GM12878 (cell line): ENCODE data around the gene DNAAF3. TPM values are rescaled to one million over a fixed set of nuclear protein-coding genes. Genes with fewer than 3 reads are reported as not detected.

Source experiments
- ATAC-seq: fragments of 200-7000 bp; cut with Tn5 transposase; 3 replicates; pipeline ENCODE4 v1.9.1; 2020; ENCODE audit warnings: mild to moderate bottlenecking, moderate library complexity
- BruUV-seq: library from RNA; stranded (reverse); fragments of 400-500 nt; replicated peaks from 2 replicates; lab custom pipeline; 2021; lab: Mats Ljungman, UMichigan
- CTCF ChIA-PET: fragments of 300-600 bp; sonication (Branson Sonifier 250); formaldehyde crosslinking; extraction: SDS; loops from one replicate; lab custom pipeline; 2021; ENCODE audit warnings: inconsistent platforms; lab: Yijun Ruan, JAX
- POLR2A ChIA-PET: fragments of 350-600 bp; formaldehyde crosslinking; extraction: SDS; loops from one replicate; lab custom pipeline; 2021; ENCODE audit warnings: inconsistent platforms; lab: Charles Lee
- RAD21 ChIA-PET: fragments of 300-600 bp; sonication (Branson Sonifier 250); formaldehyde crosslinking; loops from one replicate; lab custom pipeline; 2023; ENCODE audit warnings: antibody characterized with exemption; ENCODE audit not compliant: unreplicated experiment; lab: Charles Lee
- SMC1A ChIA-PET: fragments of 300-600 bp; sonication (Branson Sonifier 250); formaldehyde crosslinking; loops from one replicate; lab custom pipeline; 2023; ENCODE audit not compliant: unreplicated experiment, uncharacterized antibody; lab: Charles Lee
- DNase-seq: peaks from one replicate; pipeline ENCODE4 v3.0.0-alpha.2; 2011; ENCODE audit warnings: low read depth, low spot score
- FAIRE-seq: peaks from 3 replicates; lab custom pipeline; 2011; peaks lifted over from hg19 to GRCh38; lab: Jason Lieb, UNC
- H2AFZ ChIP-seq: 2 replicates; pipeline ENCODE4 v1.6.0; 2011; ENCODE audit warnings: low read depth, low read length, control low read depth; ENCODE audit not compliant: control insufficient read depth
- H3K27ac ChIP-seq: 2 replicates; pipeline ENCODE4 v1.5.1; 2011; ENCODE audit warnings: control low read depth; ENCODE audit not compliant: control insufficient read depth, insufficient read depth
- H3K27me3 ChIP-seq, 2 experiments: replicated peaks in 1 of 2; 2 replicates each; pipeline versions ENCODE4 v1.6.0 to v1.6.1; 2011; ENCODE audit warnings: low read length in 1 of 2; ENCODE audit not compliant: control insufficient read depth in 2 of 2, insufficient read depth in 2 of 2
- H3K36me3 ChIP-seq, 2 experiments: 2 replicates each; pipeline ENCODE4 v1.5.1; 2011; ENCODE audit warnings: low read length in 1 of 2; ENCODE audit not compliant: control insufficient read depth in 2 of 2, insufficient read depth in 2 of 2
- H3K4me1 ChIP-seq: 2 replicates; pipeline ENCODE4 v1.6.1; 2011; ENCODE audit warnings: mild to moderate bottlenecking, low read length, moderate library complexity, mixed read lengths; ENCODE audit not compliant: control insufficient read depth, insufficient read depth
- H3K4me2 ChIP-seq: 2 replicates; pipeline ENCODE4 v1.6.0; 2011; ENCODE audit warnings: control low read depth; ENCODE audit not compliant: control insufficient read depth, insufficient read depth
- H3K4me3 ChIP-seq: fragments of 200-600 bp; sonication (generic); 2 replicates; pipeline ENCODE4 v1.5.1; 2016
- H3K79me2 ChIP-seq: 2 replicates; pipeline ENCODE4 v1.6.0; 2011; ENCODE audit warnings: low read length; ENCODE audit not compliant: control insufficient read depth, insufficient read depth
- H3K9ac ChIP-seq: 2 replicates; pipeline ENCODE4 v1.8.0; 2011; ENCODE audit warnings: low read length, control low read depth, mixed read lengths; ENCODE audit not compliant: control insufficient read depth, insufficient read depth
- H3K9me3 ChIP-seq: replicated peaks from 3 replicates; pipeline ENCODE4 v1.5.1; 2011; ENCODE audit warnings: mild to moderate bottlenecking, low read length; ENCODE audit not compliant: control insufficient read depth, insufficient read depth
- H4K20me1 ChIP-seq: 2 replicates; pipeline ENCODE4 v1.6.0; 2011; ENCODE audit not compliant: control insufficient read depth, insufficient read depth
- ASH2L ChIP-seq: fragments of 300-600, 200-600 bp; sonication (generic); IDR thresholded peaks from 2 replicates; pipeline ENCODE4 v1.6.1; 2017; ENCODE audit warnings: low read depth, mild to moderate bottlenecking, borderline replicate concordance
- ATF2 ChIP-seq: IDR thresholded peaks from 2 replicates; pipeline ENCODE4 v1.6.1; 2012; ENCODE audit warnings: low read length, inconsistent platforms
- CHD2 ChIP-seq: IDR thresholded peaks from 2 replicates; pipeline ENCODE4 v1.6.1; 2011; ENCODE audit warnings: low read depth, low read length, improper control_type of control experiment, borderline replicate concordance
- EGR1 ChIP-seq, 2 experiments: IDR thresholded peaks; 1 replicate in 1 of 2; 2 replicates in 1 of 2; pipeline ENCODE4 v1.6.1; 2011 to 2012; ENCODE audit warnings: low read depth in 2 of 2, low read length in 2 of 2, borderline replicate concordance in 1 of 2, mild to moderate bottlenecking in 1 of 2, moderate library complexity in 1 of 2
- EP300 ChIP-seq, 2 experiments: fragments of 150-350 bp in 1 of 2; IDR thresholded peaks; 2 replicates each; pipeline ENCODE4 v1.6.1; 2011 to 2012; ENCODE audit warnings: low read depth in 2 of 2, low read length in 2 of 2, borderline replicate concordance in 1 of 2, improper control_type of control experiment in 1 of 2, inconsistent platforms in 1 of 2; ENCODE audit not compliant: control insufficient read depth in 1 of 2
- HDAC2 ChIP-seq: fragments of 200-600 bp; sonication (generic); IDR thresholded peaks from 2 replicates; pipeline ENCODE4 v1.6.1; 2017
- HSF1 ChIP-seq: fragments of 150-350 bp; IDR thresholded peaks from 2 replicates; pipeline ENCODE4 v1.6.1; 2014; ENCODE audit warnings: mild to moderate bottlenecking, low read depth, low read length
- KDM1A ChIP-seq: fragments of 200-600 bp; sonication (generic); IDR thresholded peaks from 2 replicates; pipeline ENCODE4 v1.6.1; 2016; ENCODE audit warnings: borderline replicate concordance
- NRF1 ChIP-seq: conservative IDR thresholded peaks from 2 replicates; pipeline ENCODE4 v1.6.1; 2011; ENCODE audit warnings: mild to moderate bottlenecking, low read depth, low read length, improper control_type of control experiment
- PML ChIP-seq: IDR thresholded peaks from 2 replicates; pipeline ENCODE4 v1.6.1; 2012; ENCODE audit warnings: low read length, inconsistent platforms
- RUNX3 ChIP-seq: IDR thresholded peaks from 2 replicates; pipeline ENCODE4 v1.6.1; 2012; ENCODE audit warnings: low read length, inconsistent platforms
- SMAD5 ChIP-seq: IDR thresholded peaks from 2 replicates; pipeline ENCODE4 v1.6.1; 2016; ENCODE audit warnings: antibody characterized with exemption, low read depth
- SMARCA5 ChIP-seq: fragments of 450-650 bp; IDR thresholded peaks from 2 replicates; pipeline ENCODE4 v1.6.1; 2017; ENCODE audit warnings: mild to moderate bottlenecking
- TBL1XR1 ChIP-seq: IDR thresholded peaks from 2 replicates; pipeline ENCODE4 v1.6.1; 2012; ENCODE audit warnings: low read depth, low read length, improper control_type of control experiment
- TCF12 ChIP-seq: IDR thresholded peaks from 2 replicates; pipeline ENCODE4 v1.6.1; 2011; ENCODE audit warnings: low read depth, mild to moderate bottlenecking, low read length
- ZBTB4 ChIP-seq: fragments of 450-650 bp; formaldehyde crosslinking; IDR thresholded peaks from 2 replicates; pipeline ENCODE4 v1.4.0; 2022; ENCODE audit warnings: mild to moderate bottlenecking, moderate library complexity
- WGBS: methylation state at CpG from one replicate; pipeline ENCODE4 v1.1.6; 2016; ENCODE audit warnings: low lambda C conversion rate; ENCODE audit not compliant: insufficient replicate concordance, insufficient coverage; ENCODE audit errors: missing lambda C conversion rate; 5-methylcytosine and 5-hydroxymethylcytosine counted together
- in situ Hi-C: fragments of 300-500 bp; cut with MboI; formaldehyde crosslinking; loops from 9 replicates; pipeline ENCODE4 v1.14.3; 2018; ENCODE audit warnings: mixed read lengths
- intact Hi-C: fragments of 100-400 bp; cut with micrococcal nuclease; formaldehyde crosslinking; loops from one replicate; pipeline ENCODE4 v1.14.2; 2022; ENCODE audit not compliant: unreplicated experiment
- polyA plus RNA-seq, 11 experiments: library from polyadenylated mRNA; depleted of rRNA in 4 of 11; unstranded in 6 of 11; stranded (reverse) in 5 of 11; fragments of >200 nt; fragmentation: Nextera tagmentation in 4 of 11; fragmentation: Illumina TruSeq in 1 of 11; extraction: Ambion mirVana in 4 of 11; extraction: Trizol in 1 of 11; gene quantifications; 1 replicate in 1 of 11; 2 replicates in 10 of 11; pipeline versions ENCODE4 v1.2.1 to v1.2.3, GENCODE V29; 2011 to 2016; ENCODE audit warnings: inconsistent platforms in 2 of 11, missing spikeins in 2 of 11, low read depth in 1 of 11
- total RNA-seq, 4 experiments: library from RNA; depleted of rRNA in 3 of 4; stranded (reverse); fragments of >200 nt in 3 of 4; fragmentation: Illumina TruSeq in 1 of 4; extraction: Trizol in 1 of 4; gene quantifications; 2 replicates each; pipeline versions ENCODE4 v1.2.1 to v1.2.3, GENCODE V29; 2013 to 2021
- TF ChIP-seq, protein P1 (sequence below): fragments of 450-650 bp; IDR thresholded peaks from 2 replicates; pipeline ENCODE4 v1.6.1; 2017; ENCODE audit warnings: low read depth, mild to moderate bottlenecking, moderate library complexity

DNAAF3 gene
- total and polyA plus RNA-seq, 10 of the 15 experiments (the other 5 are each of a cell fraction or from before 2014, with no cell fraction given): not detected

GRCh38 chr19:55208880-55209692 lies 42.7 kb upstream of the DNAAF3 start, which contains the start of gene PTPRH:
Gene PTPRH (minus strand): TSS chr19:55209501. CDS start chr19:55209433, 68 bp downstream.
- Histone ChIP-seq H3K4me3 (no peak within 1 kb of the TSS), H3K27me3 (no peaks in the 10 kb centered on the region), H3K36me3 (no peaks in the 10 kb centered on the region), H3K4me2 (no peak within 1 kb of the TSS), H3K9ac (no peak within 1 kb of the TSS), H3K79me2 (no peaks in the 10 kb centered on the region), H3K4me1 (no peaks in the 10 kb centered on the region), H4K20me1 (no peaks in the 10 kb centered on the region), H3K27ac (no peak within 1 kb of the TSS), H2AFZ (no peak within 1 kb of the TSS), H3K9me3 (peaks cover 3% of the 10 kb centered on the region; the same call in 1 of the 3 replicates)
- WGBS: 44% methylated on average over 16 of the region's 18 CpGs
- intact Hi-C loops: no loop called here
- TF ChIP-seq ZBTB4 (no peak), TBL1XR1 (no peak), EP300 (IDR thresholded peaks at IDR 0.05; ENCODE audit: borderline replicate concordance in 1 of 2, control insufficient read depth in 1 of 2, low read depth in 2 of 2, low read length in 2 of 2) (no peak), HDAC2 (no peak), PML (no peak), KDM1A (no peak), SMAD5 (no peak), SMARCA5 (no peak), RUNX3 (no peak), ATF2 (no peak), TCF12 (no peak), ASH2L (no peak), EGR1 (IDR thresholded peaks at IDR 0.05; ENCODE audit: borderline replicate concordance in 1 of 2, low read depth in 2 of 2, low read length in 2 of 2) (no peak), CHD2 (no peak), HSF1 (no peak), NRF1 (no peak)
- TF ChIP-seq, protein P1, sequence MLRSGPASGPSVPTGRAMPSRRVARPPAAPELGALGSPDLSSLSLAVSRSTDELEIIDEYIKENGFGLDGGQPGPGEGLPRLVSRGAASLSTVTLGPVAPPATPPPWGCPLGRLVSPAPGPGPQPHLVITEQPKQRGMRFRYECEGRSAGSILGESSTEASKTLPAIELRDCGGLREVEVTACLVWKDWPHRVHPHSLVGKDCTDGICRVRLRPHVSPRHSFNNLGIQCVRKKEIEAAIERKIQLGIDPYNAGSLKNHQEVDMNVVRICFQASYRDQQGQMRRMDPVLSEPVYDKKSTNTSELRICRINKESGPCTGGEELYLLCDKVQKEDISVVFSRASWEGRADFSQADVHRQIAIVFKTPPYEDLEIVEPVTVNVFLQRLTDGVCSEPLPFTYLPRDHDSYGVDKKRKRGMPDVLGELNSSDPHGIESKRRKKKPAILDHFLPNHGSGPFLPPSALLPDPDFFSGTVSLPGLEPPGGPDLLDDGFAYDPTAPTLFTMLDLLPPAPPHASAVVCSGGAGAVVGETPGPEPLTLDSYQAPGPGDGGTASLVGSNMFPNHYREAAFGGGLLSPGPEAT: no peak
- ChIA-PET POLR2A (interaction anchor here (0.6 kb wide), 1 partner anchor 40 kb away, joined by 3 read pairs; no protein-coding TSS in a partner anchor), RAD21 (no interaction called here), SMC1A (no interaction called here), CTCF (no interaction called here)
- no peak for DNase-seq
- BruUV-seq: no TSS peak
- FAIRE-seq: no peak
- in situ Hi-C loops: no loop called here
- no peak for ATAC-seq
